K562 (cell line): ENCODE results near the gene TMEM63A. TPM values are rescaled to one million over a fixed set of nuclear protein-coding genes. Genes with fewer than 3 reads are reported as not detected.

Experiments
- ATAC-seq: fragments of 200-7000 bp; cut with Tn5 transposase; 3 replicates; pipeline ENCODE4 v1.9.1; 2020; ENCODE audit warnings: moderate library complexity
- BruUV-seq: library from RNA; stranded (reverse); fragments of 400-500 nt; replicated peaks from 2 replicates; lab custom pipeline; 2021; lab: Mats Ljungman, UMichigan
- CTCF ChIA-PET: fragments of 300-600 bp; formaldehyde crosslinking; extraction: SDS; loops from one replicate; lab custom pipeline; 2021; ENCODE audit warnings: low intra/inter-chr PET ratio; lab: Yijun Ruan, JAX
- POLR2A ChIA-PET: fragments of 300-600, 350-650 bp; sonication (Branson Sonifier 250); formaldehyde crosslinking; extraction: SDS; loops from one replicate; lab custom pipeline; 2021; ENCODE audit warnings: antibody characterized with exemption, inconsistent platforms; lab: Yijun Ruan, JAX
- DNase-seq, 4 experiments: peaks; one replicate each; pipeline versions ENCODE4 v3.0.0 to v3.0.0-alpha.2; 2011 to 2018; ENCODE audit warnings: low spot score in 3 of 4, mixed read lengths in 3 of 4; ENCODE audit errors: extremely low read depth in 1 of 4
- FAIRE-seq: peaks from 2 replicates; lab custom pipeline; 2011; peaks lifted over from hg19 to GRCh38; lab: Jason Lieb, UNC
- H2AFZ ChIP-seq: 2 replicates; pipeline ENCODE4 v1.6.0; 2011; ENCODE audit warnings: low read depth, low read length, control low read depth, inconsistent platforms
- H3K27ac ChIP-seq: fragments of 200-600 bp; 3 replicates; pipeline ENCODE4 v1.8.0; 2011; ENCODE audit warnings: low read depth, mild to moderate bottlenecking, control low read depth, inconsistent platforms, low read length, moderate library complexity, mixed read lengths; ENCODE audit errors: extremely low read depth
- H3K27me3 ChIP-seq, 2 experiments: fragments of 300-600 bp in 1 of 2; 2 replicates in 1 of 2; 3 replicates in 1 of 2; pipeline versions ENCODE4 v1.6.0 to v1.8.0; 2011; ENCODE audit warnings: inconsistent platforms in 2 of 2, low read length in 2 of 2, mild to moderate bottlenecking in 1 of 2, mixed read lengths in 1 of 2, moderate library complexity in 1 of 2; ENCODE audit not compliant: control insufficient read depth in 2 of 2, insufficient read depth in 2 of 2
- H3K36me3 ChIP-seq: fragments of 300-600 bp; 3 replicates; pipeline ENCODE4 v1.8.0; 2011; ENCODE audit warnings: mild to moderate bottlenecking, low read length, inconsistent platforms; ENCODE audit not compliant: control insufficient read depth, insufficient read depth
- H3K4me1 ChIP-seq, 2 experiments: fragments of 200-600 bp in 1 of 2; replicated peaks in 1 of 2; 2 replicates in 1 of 2; 3 replicates in 1 of 2; pipeline versions ENCODE4 v1.5.1 to v1.8.0; 2011; ENCODE audit warnings: inconsistent platforms in 2 of 2, low read length in 2 of 2, mild to moderate bottlenecking in 1 of 2, mixed read lengths in 1 of 2, moderate library complexity in 1 of 2; ENCODE audit not compliant: control insufficient read depth in 2 of 2, insufficient read depth in 2 of 2
- H3K4me2 ChIP-seq: 2 replicates; pipeline ENCODE4 v1.6.1; 2011; ENCODE audit warnings: low read length, control low read depth, inconsistent platforms, mixed read lengths; ENCODE audit not compliant: insufficient read depth
- H3K4me3 ChIP-seq: fragments of 200-600 bp; sonication (generic), shearing (Covaris generic); 2 replicates; pipeline ENCODE4 v1.5.1; 2016; ENCODE audit warnings: control low read depth, inconsistent platforms
- H3K79me2 ChIP-seq: fragments of 200-600 bp; 3 replicates; pipeline ENCODE4 v1.8.0; 2011; ENCODE audit warnings: low read length, inconsistent platforms; ENCODE audit not compliant: control insufficient read depth, insufficient read depth
- H3K9ac ChIP-seq, 2 experiments: 2 replicates each; pipeline versions ENCODE4 v1.6.0 to v1.6.1; 2011; ENCODE audit warnings: low read depth in 2 of 2, low read length in 2 of 2, control low read depth in 1 of 2, inconsistent platforms in 1 of 2, mild to moderate bottlenecking in 1 of 2, mixed read lengths in 1 of 2; ENCODE audit not compliant: insufficient read depth in 1 of 2
- H3K9me1 ChIP-seq: one replicate; pipeline ENCODE4 v1.6.0; 2011; ENCODE audit warnings: inconsistent platforms, mild to moderate bottlenecking, low read length, moderate library complexity; ENCODE audit not compliant: control insufficient read depth, insufficient read depth
- H3K9me3 ChIP-seq: replicated peaks from 2 replicates; pipeline ENCODE4 v1.5.1; 2011; ENCODE audit warnings: low read depth, low read length, inconsistent platforms; ENCODE audit not compliant: control insufficient read depth, insufficient read depth
- H4K20me1 ChIP-seq: replicated peaks from 2 replicates; pipeline ENCODE4 v1.6.1; 2011; ENCODE audit warnings: low read length, inconsistent platforms, mixed read lengths; ENCODE audit not compliant: control insufficient read depth, insufficient read depth
- AFF1 ChIP-seq, 2 experiments: fragments of 450-650 bp; IDR thresholded peaks; 2 replicates each; pipeline ENCODE4 v1.6.1; 2018; ENCODE audit warnings: mild to moderate bottlenecking in 2 of 2, low read depth in 1 of 2; ENCODE audit not compliant: partially characterized antibody in 2 of 2
- HDAC1 ChIP-seq, 2 experiments: fragments of 450-650 bp; IDR thresholded peaks; 2 replicates each; pipeline ENCODE4 v1.6.1; 2016 to 2017; ENCODE audit warnings: inconsistent platforms in 1 of 2, mild to moderate bottlenecking in 1 of 2, moderate library complexity in 1 of 2
- HDGF ChIP-seq: fragments of 450-650 bp; IDR thresholded peaks from 2 replicates; pipeline ENCODE4 v1.6.1; 2016
- MCM7 ChIP-seq, 2 experiments: fragments of 450-650 bp; IDR thresholded peaks; 2 replicates each; pipeline ENCODE4 v1.6.1; 2016 to 2018
- MEF2A ChIP-seq: IDR thresholded peaks from 2 replicates; pipeline ENCODE4 v1.6.1; 2011; ENCODE audit warnings: low read depth, mild to moderate bottlenecking, low read length, moderate library complexity; ENCODE audit not compliant: control insufficient read depth
- POLR2AphosphoS2 ChIP-seq: IDR thresholded peaks from 2 replicates; pipeline ENCODE4 v1.6.1; 2012; ENCODE audit warnings: low read length, improper control_type of control experiment
- TCF7 ChIP-seq: sonication (generic); IDR thresholded peaks from 2 replicates; pipeline ENCODE4 v1.6.1; 2016; ENCODE audit warnings: antibody characterized with exemption, borderline replicate concordance
- USF2 ChIP-seq: sonication (generic); formaldehyde crosslinking; IDR thresholded peaks from 2 replicates; pipeline ENCODE4 v1.5.0; 2020; ENCODE audit warnings: missing genetic modification reagents
- ZBTB7A ChIP-seq: IDR thresholded peaks from 2 replicates; pipeline ENCODE4 v1.6.1; 2011; ENCODE audit warnings: low read depth, mild to moderate bottlenecking, low read length, moderate library complexity, borderline replicate concordance; ENCODE audit not compliant: control insufficient read depth
- whole genome bisulfite sequencing: fragments of 100-300 bp; shearing (Covaris generic); methylation state at CpG from one replicate; pipeline ENCODE4 v1.1.6; 2016; ENCODE audit warnings: low coverage, mixed read lengths; ENCODE audit not compliant: insufficient coverage; ENCODE audit errors: missing lambda C conversion rate; 5-methylcytosine and 5-hydroxymethylcytosine counted together
- in situ Hi-C: fragments of 300-500 bp; cut with MboI; formaldehyde crosslinking; loops from 4 replicates; pipeline ENCODE4 v1.15.0; 2018; ENCODE audit warnings: inconsistent platforms, mixed read lengths
- intact Hi-C: fragments of 100-400 bp; cut with micrococcal nuclease; formaldehyde crosslinking; loops from 2 replicates; pipeline ENCODE4 v1.14.2; 2022
- polyA plus RNA-seq, 8 experiments: library from polyadenylated mRNA; depleted of rRNA in 4 of 8; stranded (reverse) in 5 of 8; unstranded in 3 of 8; fragments of >200 nt; fragmentation: Nextera tagmentation in 2 of 8; fragmentation: Illumina TruSeq in 1 of 8; extraction: Ambion mirVana in 2 of 8; extraction: Trizol in 1 of 8; gene quantifications; 2 replicates each; pipeline versions ENCODE4 v1.2.1 to v1.2.3, GENCODE V29; 2011 to 2014; ENCODE audit warnings: inconsistent platforms in 1 of 8, missing spikeins in 1 of 8
- total RNA-seq, 7 experiments: library from RNA; depleted of rRNA in 6 of 7; stranded (reverse); fragments of >200 nt in 6 of 7; fragmentation: Illumina TruSeq in 2 of 7; extraction: Trizol in 2 of 7; gene quantifications; 2 replicates each; pipeline versions ENCODE4 v1.2.1 to v1.2.3, GENCODE V29; 2011 to 2021; ENCODE audit warnings: low replicate concordance in 1 of 7
- TF ChIP-seq, protein P1 (sequence below): fragments of 250-450 bp; sonication (Bioruptor Pico); IDR thresholded peaks from 2 replicates; pipeline ENCODE4 v1.8.0; 2021; ENCODE audit warnings: moderate library complexity, mild to moderate bottlenecking, inconsistent platforms

The TMEM63A gene
- total and polyA plus RNA-seq, 9 of the 15 experiments (the other 6 are each of a cell fraction or from before 2014, with no cell fraction given) = 2.0 to 54.6 (median 17.5) TPM

GRCh38 chr1:225873281-225873850 lies 8.8 kb downstream of the TMEM63A start:
- ChIA-PET CTCF (no interaction called here), POLR2A (interaction anchor here (0.7 to 5.1 kb wide), 4 partner anchors 8 to 364 kb away, joined by 3 to 37 read pairs (median 3); partner anchors contain the start of gene TMEM63A)
- no peaks in the 10 kb centered on the region for H3K9me1 ChIP-seq
- ATAC-seq (no peak), DNase-seq (no peak), FAIRE-seq (no peak)
- in situ Hi-C loops (no loop called here), intact Hi-C loops (no loop called here)
- no peak overlapping the region for H3K4me3 ChIP-seq
- TF ChIP-seq ZBTB7A (0 out of 2 replicates have a peak, but pooled peaks have one; percentile 22), HDGF (no peak), MCM7 (IDR thresholded peaks at IDR 0.05) (no peak), HDAC1 (IDR thresholded peaks at IDR 0.05) (no peak)
- peaks cover 2% of the 10 kb centered on the region; the same call in 1 of the 3 replicates for H3K79me2 ChIP-seq
- no peak overlapping the region for H3K27ac ChIP-seq
- no TSS peak for BruUV-seq
- H3K4me2 ChIP-seq = no peak overlapping the region
- H3K9me3 ChIP-seq = no peaks in the 10 kb centered on the region
- H3K36me3 ChIP-seq = peaks cover 86% of the 10 kb centered on the region
- peaks cover 0 to 3% of the 10 kb centered on the region in 2 experiments; a peak in 2 of 5 replicates for H3K4me1 ChIP-seq
- H4K20me1 ChIP-seq = no peaks in the 10 kb centered on the region; the same call in 1 of the 2 replicates
- 88% methylated on average over 10 of the region's 10 CpGs for WGBS
- no peaks in the 10 kb centered on the region for H3K27me3 ChIP-seq
- H3K9ac ChIP-seq = no peak overlapping the region
- no peak overlapping the region for H2AFZ ChIP-seq

- ATAC-seq (no peak), FAIRE-seq (peak; percentile 68), DNase-seq (no peak)
- in situ Hi-C loops (no loop called here), intact Hi-C loops (no loop called here)
- H3K27me3 ChIP-seq = no peaks in the 10 kb centered on the region
- BruUV-seq = no TSS peak
- POLR2A ChIA-PET = interaction anchor here (0.6 to 5.1 kb wide), 3 partner anchors 10 to 1018 kb away, joined by 3 to 37 read pairs (median 4); partner anchors contain the start of gene TMEM63A
- H3K4me2 ChIP-seq = no peak overlapping the region
- CTCF ChIA-PET = interaction anchor here (0.7 kb wide), 1 partner anchor 75 kb away, joined by 3 read pairs; no protein-coding TSS in a partner anchor
- H3K9ac ChIP-seq = no peak overlapping the region
- no peaks in the 10 kb centered on the region for H3K9me1 ChIP-seq
- H3K36me3 ChIP-seq = peaks cover 85% of the 10 kb centered on the region
- no peaks in the 10 kb centered on the region for H3K79me2 ChIP-seq
- WGBS = 70% methylated on average over 3 of the region's 3 CpGs
- H3K9me3 ChIP-seq = no peaks in the 10 kb centered on the region
- no peak overlapping the region for H3K4me3 ChIP-seq
- H3K4me1 ChIP-seq = no peaks in the 10 kb centered on the region
- H4K20me1 ChIP-seq = no peaks in the 10 kb centered on the region; the same call in 1 of the 2 replicates
- H2AFZ ChIP-seq = no peak overlapping the region
- H3K27ac ChIP-seq = no peak overlapping the region
- TF ChIP-seq POLR2AphosphoS2 (no peak), MEF2A (no peak), TCF7 (no peak), USF2 (CRISPR knock-in tag) (no peak), AFF1 (IDR thresholded peaks at IDR 0.05; ENCODE audit: low read depth in 1 of 2, partially characterized antibody in 2 of 2) (no peak), HDGF (no peak)
- TF ChIP-seq, protein P1, sequence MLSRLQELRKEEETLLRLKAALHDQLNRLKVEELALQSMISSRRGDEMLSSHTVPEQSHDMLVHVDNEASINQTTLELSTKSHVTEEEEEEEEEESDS (CRISPR knock-in tag) = no peak
These were observed 10.1 kb downstream of the TMEM63A start for GRCh38 chr1:225872075-225872430.
